ENCODE results near the gene PAX5.

The PAX5 gene

DNA sequence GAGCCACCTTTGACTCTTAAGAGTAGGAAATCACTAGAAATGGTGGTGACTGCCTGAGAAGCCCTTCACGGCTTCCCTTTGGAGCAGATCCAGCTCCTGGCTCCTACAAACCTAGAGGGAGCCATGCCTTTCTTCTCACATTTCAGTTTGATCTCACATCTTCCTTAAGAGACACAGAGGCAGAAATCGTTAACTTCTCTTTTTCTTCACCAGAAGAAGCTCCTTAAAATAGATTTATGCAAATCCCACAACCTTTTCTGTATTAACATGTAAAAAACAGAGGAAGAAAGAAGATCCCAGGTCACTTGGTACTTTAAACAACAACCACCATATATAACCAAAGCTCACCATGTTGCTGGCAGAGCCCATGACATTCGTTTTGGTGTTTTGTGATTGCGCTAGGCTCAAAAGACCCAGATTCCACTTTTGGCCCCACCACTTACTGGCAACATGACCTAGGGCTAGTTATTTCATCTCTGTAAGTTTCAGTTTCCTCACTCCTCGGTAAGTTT is 29.6 kb downstream of the PAX5 start:
- H3K36me3 ChIP-seq (replicated peaks in 1 of 2; ENCODE audit: control insufficient read depth in 2 of 2, insufficient read depth in 2 of 2, low read length in 2 of 2), result peaks cover 0 to 99% of the 10 kb centered on the region in 2 donors
- H3K27me3 ChIP-seq (ENCODE audit: control insufficient read depth in 3 of 3, insufficient read depth in 3 of 3, low read depth in 1 of 3, low read length in 3 of 3), result peaks cover 0 to 41% (median 2%) of the 10 kb centered on the region in 3 experiments
- WGBS, 2 donors (ENCODE audit: extremely low coverage in 2 of 2, insufficient read length in 2 of 2, insufficient replicate concordance in 1 of 2), result no CpG with 5 or more reads among the region's 5 CpGs

DNA sequence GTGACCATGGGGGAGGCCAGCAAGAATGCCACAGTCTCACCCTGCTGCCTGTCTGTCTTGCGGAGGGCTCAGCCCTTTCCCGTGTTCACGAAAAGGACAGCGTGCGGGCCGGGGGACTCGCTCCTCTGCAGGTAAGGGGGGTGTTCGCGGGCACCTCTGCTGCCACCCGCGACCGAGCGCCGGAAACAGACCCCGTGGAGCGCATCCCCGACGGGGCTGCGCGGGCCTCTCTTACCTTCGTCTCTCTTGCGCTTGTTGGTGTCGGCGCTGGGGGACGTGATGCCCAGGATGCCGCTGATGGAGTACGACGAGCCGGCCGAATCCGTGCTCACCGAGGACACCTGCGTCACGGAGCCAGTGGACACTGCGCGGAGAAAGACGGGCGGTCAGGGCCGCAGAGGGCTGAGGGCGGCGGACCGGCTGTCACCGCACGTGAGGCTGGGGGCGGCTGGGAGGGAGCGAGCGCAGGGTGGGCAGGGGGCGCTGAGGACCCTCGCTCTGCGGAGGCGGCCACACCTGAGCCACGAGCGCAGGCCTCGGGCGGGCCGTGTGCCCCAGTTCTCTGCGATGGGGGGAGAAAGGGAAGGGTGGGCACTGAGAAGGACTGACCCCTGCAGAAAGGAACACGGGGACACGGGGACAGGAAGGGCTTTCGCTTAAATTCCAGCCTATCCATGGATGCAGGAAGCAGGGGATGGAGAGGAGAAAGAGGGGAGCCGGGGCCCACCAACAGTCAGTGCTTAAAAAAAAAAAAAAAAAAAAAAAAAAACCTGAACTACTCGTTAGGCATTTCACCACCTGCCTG is 31.5 kb downstream of the PAX5 start:
- H3K9ac ChIP-seq (ENCODE audit: low read depth, low read length, poor library complexity), result peak overlapping the region; percentile 78
- peak overlapping the region; percentile 81 for H3K4me2 ChIP-seq (ENCODE audit: insufficient read depth, low read length, poor library complexity, severe bottlenecking)
- no peak overlapping the region for H4K8ac ChIP-seq (ENCODE audit: low read depth, low read length)
- H2BK5ac ChIP-seq (ENCODE audit: low read length), result no peak overlapping the region
- no peak overlapping the region for H2BK12ac ChIP-seq (ENCODE audit: low read length)
- peak overlapping the region in 1 of 2 donors; percentile 65 for H3K4me3 ChIP-seq (ENCODE audit: low read length in 2 of 2)
- H3K18ac ChIP-seq (ENCODE audit: low read length), result peak overlapping the region; percentile 68
- no peak overlapping the region for H2BK15ac ChIP-seq (ENCODE audit: low read length)
- peak overlapping the region; percentile 98 for H3K14ac ChIP-seq (ENCODE audit: low read length)
- no peaks in the 10 kb centered on the region for H3K9me3 ChIP-seq (replicated peaks in 1 of 2; ENCODE audit: control insufficient read depth in 2 of 2, insufficient read depth in 1 of 2, low read depth in 1 of 2, low read length in 2 of 2)
- H2AFZ ChIP-seq (ENCODE audit: low read length), result no peak overlapping the region
- no peak overlapping the region for H3K4ac ChIP-seq (ENCODE audit: low read length)
- peak overlapping the region; percentile 38 for H3K23ac ChIP-seq (ENCODE audit: low read depth, low read length, poor library complexity)
- no CpG with 5 or more reads among the region's 62 CpGs for WGBS, 2 donors (ENCODE audit: extremely low coverage in 2 of 2, insufficient read length in 2 of 2, insufficient replicate concordance in 1 of 2)
- no peak for DNase-seq (ENCODE audit: low spot score)
- no peaks in the 10 kb centered on the region for H3K79me1 ChIP-seq (ENCODE audit: low read depth, low read length)
- H2AK5ac ChIP-seq (ENCODE audit: low read depth, low read length), result no peak overlapping the region
- H3K4me1 ChIP-seq (ENCODE audit: control insufficient read depth in 2 of 2, insufficient read depth in 1 of 2, low read depth in 1 of 2, low read length in 2 of 2), result peaks cover 1 to 6% of the 10 kb centered on the region in 2 donors
- peaks cover 0 to 97% of the 10 kb centered on the region in 2 donors for H3K36me3 ChIP-seq (replicated peaks in 1 of 2; ENCODE audit: control insufficient read depth in 2 of 2, insufficient read depth in 2 of 2, low read length in 2 of 2)
- H3K27me3 ChIP-seq (ENCODE audit: control insufficient read depth in 3 of 3, insufficient read depth in 3 of 3, low read depth in 1 of 3, low read length in 3 of 3), result peaks cover 0 to 41% (median 2%) of the 10 kb centered on the region in 3 experiments
- H4K91ac ChIP-seq (ENCODE audit: low read depth, low read length, poor library complexity), result no peak overlapping the region
- H3K27ac ChIP-seq (replicated peaks; ENCODE audit: low read length), result no peak overlapping the region
- H2BK120ac ChIP-seq (ENCODE audit: low read depth, low read length), result no peak overlapping the region

More for the DNA sequence above, 29.6 kb downstream of the PAX5 start:
- Histone ChIP-seq H2BK12ac (ENCODE audit: low read length) (no peak overlapping the region), H2BK5ac (ENCODE audit: low read length) (no peak overlapping the region), H3K23ac (ENCODE audit: low read depth, low read length, poor library complexity) (no peak overlapping the region), H3K9me3 (replicated peaks in 1 of 2; ENCODE audit: control insufficient read depth in 2 of 2, insufficient read depth in 1 of 2, low read depth in 1 of 2, low read length in 2 of 2) (no peaks in the 10 kb centered on the region), H3K4me2 (ENCODE audit: insufficient read depth, low read length, poor library complexity, severe bottlenecking) (no peak overlapping the region), H3K4me1 (ENCODE audit: control insufficient read depth in 2 of 2, insufficient read depth in 1 of 2, low read depth in 1 of 2, low read length in 2 of 2) (no peaks in the 10 kb centered on the region), H3K14ac (ENCODE audit: low read length) (no peak overlapping the region), H4K91ac (ENCODE audit: low read depth, low read length, poor library complexity) (no peak overlapping the region), H3K18ac (ENCODE audit: low read length) (no peak overlapping the region), H3K9ac (ENCODE audit: low read depth, low read length, poor library complexity) (no peak overlapping the region), H2AFZ (ENCODE audit: low read length) (no peak overlapping the region), H2AK5ac (ENCODE audit: low read depth, low read length) (no peak overlapping the region), H3K79me1 (ENCODE audit: low read depth, low read length) (no peaks in the 10 kb centered on the region), H3K4ac (ENCODE audit: low read length) (no peak overlapping the region), H3K4me3 (ENCODE audit: low read length in 2 of 2) (no peak overlapping the region), H2BK120ac (ENCODE audit: low read depth, low read length) (no peak overlapping the region), H3K27ac (replicated peaks; ENCODE audit: low read length) (no peak overlapping the region), H4K8ac (ENCODE audit: low read depth, low read length) (no peak overlapping the region), H2BK15ac (ENCODE audit: low read length) (no peak overlapping the region)
- DNase-seq (ENCODE audit: low spot score), result no peak

DNA sequence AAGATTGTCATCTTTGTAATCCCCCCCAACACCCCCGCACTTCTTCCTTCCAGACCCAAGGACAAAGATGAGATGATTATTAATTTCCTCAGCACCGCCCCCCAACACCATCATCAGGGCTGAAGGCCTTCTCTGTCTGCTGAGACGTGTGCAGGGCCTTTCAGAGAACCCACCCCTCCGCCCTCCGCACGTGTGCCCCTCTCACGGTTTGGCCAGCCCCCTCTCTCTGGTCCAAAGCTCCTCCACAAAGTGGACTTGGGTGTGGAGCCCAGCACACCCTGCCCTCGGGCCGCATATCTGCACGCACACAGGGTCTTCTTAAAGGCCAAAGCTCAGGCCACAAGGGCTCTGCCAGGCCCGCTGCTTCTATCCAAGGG is 32.0 kb downstream of the PAX5 start:
- Histone ChIP-seq H2BK5ac (ENCODE audit: low read length) (no peak overlapping the region), H2AK5ac (ENCODE audit: low read depth, low read length) (no peak overlapping the region), H3K18ac (ENCODE audit: low read length) (peak overlapping the region; percentile 44), H3K4me1 (ENCODE audit: control insufficient read depth in 2 of 2, insufficient read depth in 1 of 2, low read depth in 1 of 2, low read length in 2 of 2) (peaks cover 6 to 11% of the 10 kb centered on the region in 2 donors), H3K36me3 (replicated peaks in 1 of 2; ENCODE audit: control insufficient read depth in 2 of 2, insufficient read depth in 2 of 2, low read length in 2 of 2) (peaks cover 0 to 92% of the 10 kb centered on the region in 2 donors), H3K23ac (ENCODE audit: low read depth, low read length, poor library complexity) (peak overlapping the region; percentile 38), H2BK15ac (ENCODE audit: low read length) (no peak overlapping the region), H4K8ac (ENCODE audit: low read depth, low read length) (no peak overlapping the region), H3K4me3 (ENCODE audit: low read length in 2 of 2) (no peak overlapping the region), H4K91ac (ENCODE audit: low read depth, low read length, poor library complexity) (no peak overlapping the region), H3K9ac (ENCODE audit: low read depth, low read length, poor library complexity) (no peak overlapping the region), H3K14ac (ENCODE audit: low read length) (no peak overlapping the region), H3K79me1 (ENCODE audit: low read depth, low read length) (no peaks in the 10 kb centered on the region), H3K4ac (ENCODE audit: low read length) (no peak overlapping the region), H3K27ac (replicated peaks; ENCODE audit: low read length) (no peak overlapping the region), H3K4me2 (ENCODE audit: insufficient read depth, low read length, poor library complexity, severe bottlenecking) (peak overlapping the region; percentile 81), H3K9me3 (replicated peaks in 1 of 2; ENCODE audit: control insufficient read depth in 2 of 2, insufficient read depth in 1 of 2, low read depth in 1 of 2, low read length in 2 of 2) (no peaks in the 10 kb centered on the region), H2AFZ (ENCODE audit: low read length) (no peak overlapping the region), H2BK12ac (ENCODE audit: low read length) (no peak overlapping the region), H3K27me3 (ENCODE audit: control insufficient read depth in 3 of 3, insufficient read depth in 3 of 3, low read depth in 1 of 3, low read length in 3 of 3) (peaks cover 0 to 41% (median 2%) of the 10 kb centered on the region in 3 experiments), H2BK120ac (ENCODE audit: low read depth, low read length) (no peak overlapping the region)
- no CpG with 5 or more reads among the region's 11 CpGs for WGBS, 2 donors (ENCODE audit: extremely low coverage in 2 of 2, insufficient read length in 2 of 2, insufficient replicate concordance in 1 of 2)
- DNase-seq (ENCODE audit: low spot score), result no peak

DNA sequence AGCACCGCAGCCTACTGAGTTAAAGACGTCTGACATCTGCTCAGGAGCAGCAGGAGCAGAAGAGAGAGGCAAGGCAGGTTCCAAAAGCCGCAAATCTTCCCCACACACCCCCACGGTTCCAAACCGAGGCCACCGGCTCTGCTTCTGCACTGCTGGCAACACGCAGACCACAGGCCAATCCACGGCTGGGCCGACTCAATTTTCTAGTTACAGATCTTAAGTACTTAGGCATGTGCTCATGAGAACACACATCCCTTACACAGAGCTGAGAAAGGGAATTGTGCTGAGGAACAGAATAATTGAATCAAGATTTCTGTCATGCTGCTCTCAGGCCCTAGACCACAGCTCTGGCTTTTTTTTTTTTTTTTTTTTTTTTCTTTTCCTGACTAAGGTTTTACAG is 32.6 kb downstream of the PAX5 start:
- H2BK15ac ChIP-seq (ENCODE audit: low read length), result no peak overlapping the region
- H2BK5ac ChIP-seq (ENCODE audit: low read length), result no peak overlapping the region
- no peak overlapping the region for H3K4ac ChIP-seq (ENCODE audit: low read length)
- no peak overlapping the region for H2AK5ac ChIP-seq (ENCODE audit: low read depth, low read length)
- no peak overlapping the region for H3K4me2 ChIP-seq (ENCODE audit: insufficient read depth, low read length, poor library complexity, severe bottlenecking)
- WGBS, 2 donors (ENCODE audit: extremely low coverage in 2 of 2, insufficient read length in 2 of 2, insufficient replicate concordance in 1 of 2), result no CpG with 5 or more reads among the region's 9 CpGs
- no peak overlapping the region for H3K23ac ChIP-seq (ENCODE audit: low read depth, low read length, poor library complexity)
- H3K4me1 ChIP-seq (ENCODE audit: control insufficient read depth in 2 of 2, insufficient read depth in 1 of 2, low read depth in 1 of 2, low read length in 2 of 2), result peaks cover 8 to 17% of the 10 kb centered on the region in 2 donors
- H3K27me3 ChIP-seq (ENCODE audit: control insufficient read depth in 3 of 3, insufficient read depth in 3 of 3, low read depth in 1 of 3, low read length in 3 of 3), result peaks cover 0 to 41% (median 2%) of the 10 kb centered on the region in 3 experiments
- no peak overlapping the region for H3K27ac ChIP-seq (replicated peaks; ENCODE audit: low read length)
- H3K79me1 ChIP-seq (ENCODE audit: low read depth, low read length), result no peaks in the 10 kb centered on the region
- no peak overlapping the region for H4K91ac ChIP-seq (ENCODE audit: low read depth, low read length, poor library complexity)
- H2BK120ac ChIP-seq (ENCODE audit: low read depth, low read length), result no peak overlapping the region
- no peak overlapping the region for H3K14ac ChIP-seq (ENCODE audit: low read length)
- no peak overlapping the region for H3K9ac ChIP-seq (ENCODE audit: low read depth, low read length, poor library complexity)
- no peak overlapping the region for H4K8ac ChIP-seq (ENCODE audit: low read depth, low read length)
- no peak overlapping the region for H2AFZ ChIP-seq (ENCODE audit: low read length)
- H3K9me3 ChIP-seq (replicated peaks in 1 of 2; ENCODE audit: control insufficient read depth in 2 of 2, insufficient read depth in 1 of 2, low read depth in 1 of 2, low read length in 2 of 2), result no peaks in the 10 kb centered on the region
- H3K36me3 ChIP-seq (replicated peaks in 1 of 2; ENCODE audit: control insufficient read depth in 2 of 2, insufficient read depth in 2 of 2, low read length in 2 of 2), result peaks cover 0 to 87% of the 10 kb centered on the region in 2 donors
- no peak overlapping the region for H2BK12ac ChIP-seq (ENCODE audit: low read length)
- no peak overlapping the region for H3K4me3 ChIP-seq (ENCODE audit: low read length in 2 of 2)
- H3K18ac ChIP-seq (ENCODE audit: low read length), result no peak overlapping the region
- no peak for DNase-seq (ENCODE audit: low spot score)
